Measurements from ENCODE around the gene GPC6.

DNA sequence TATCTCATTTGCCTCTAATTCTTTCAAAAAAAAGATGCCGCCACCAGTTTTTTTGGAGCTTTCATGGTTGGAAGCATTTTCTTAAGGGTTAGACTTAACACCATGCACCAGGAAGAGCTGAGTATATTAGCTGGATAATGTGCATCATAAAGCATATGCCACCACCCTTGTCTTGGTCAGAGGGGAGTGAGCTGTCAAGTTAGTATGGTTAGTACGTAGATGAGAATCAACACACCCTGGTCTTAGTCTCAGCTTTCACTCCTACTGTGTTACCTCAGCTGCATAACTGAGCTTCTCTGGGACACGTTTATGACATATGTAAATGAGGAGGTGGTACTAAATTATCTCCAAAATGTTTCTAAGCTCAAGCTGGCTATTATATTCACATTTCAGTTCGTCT lies 837.2 kb downstream of the GPC6 start:
- TF ChIP-seq, protein P1, sequence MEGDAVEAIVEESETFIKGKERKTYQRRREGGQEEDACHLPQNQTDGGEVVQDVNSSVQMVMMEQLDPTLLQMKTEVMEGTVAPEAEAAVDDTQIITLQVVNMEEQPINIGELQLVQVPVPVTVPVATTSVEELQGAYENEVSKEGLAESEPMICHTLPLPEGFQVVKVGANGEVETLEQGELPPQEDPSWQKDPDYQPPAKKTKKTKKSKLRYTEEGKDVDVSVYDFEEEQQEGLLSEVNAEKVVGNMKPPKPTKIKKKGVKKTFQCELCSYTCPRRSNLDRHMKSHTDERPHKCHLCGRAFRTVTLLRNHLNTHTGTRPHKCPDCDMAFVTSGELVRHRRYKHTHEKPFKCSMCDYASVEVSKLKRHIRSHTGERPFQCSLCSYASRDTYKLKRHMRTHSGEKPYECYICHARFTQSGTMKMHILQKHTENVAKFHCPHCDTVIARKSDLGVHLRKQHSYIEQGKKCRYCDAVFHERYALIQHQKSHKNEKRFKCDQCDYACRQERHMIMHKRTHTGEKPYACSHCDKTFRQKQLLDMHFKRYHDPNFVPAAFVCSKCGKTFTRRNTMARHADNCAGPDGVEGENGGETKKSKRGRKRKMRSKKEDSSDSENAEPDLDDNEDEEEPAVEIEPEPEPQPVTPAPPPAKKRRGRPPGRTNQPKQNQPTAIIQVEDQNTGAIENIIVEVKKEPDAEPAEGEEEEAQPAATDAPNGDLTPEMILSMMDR (IDR thresholded peaks at IDR 0.05; ENCODE audit: low read length), result no peak
- no peak for TF ChIP-seq EZH2 (optimal IDR thresholded peaks at IDR 0.05; ENCODE audit: low read depth, low read length)
